ENCODE data around the gene UPK3B.
"Not testable (repeated sequence)": the region's sequence is repeated elsewhere in the genome, so short reads cannot be mapped to it uniquely, and the experiment has no call there.

Gene UPK3B

GRCh38 chr7:76543197-76543596 lies 32.8 kb downstream of the UPK3B start, which contains the start of gene SPDYE16:
SPDYE16 (minus strand) TSS chr7:76543297; CDS start chr7:76541459, 1,838 bp downstream.
- in situ Hi-C loops (cut with HindIII; ENCODE audit: low pct_ligation_motif_present, low sequenced_read_pairs); DNase-seq; H3K4me3 ChIP-seq (ENCODE audit: low read depth, low read length); H3K27me3 ChIP-seq (replicated peaks); H3K27ac ChIP-seq; H3K36me3 ChIP-seq (replicated peaks): not testable (repeated sequence)

- in situ Hi-C loops (cut with HindIII; ENCODE audit: low pct_ligation_motif_present, low sequenced_read_pairs); H3K27me3 ChIP-seq (replicated peaks); H3K36me3 ChIP-seq (replicated peaks): not testable (repeated sequence)
- Histone ChIP-seq H3K27ac (peak overlapping the region; percentile 87), H3K4me3 (ENCODE audit: low read depth, low read length) (peak overlapping the region; percentile 65)
- DNase-seq, result peak; percentile 84
These were observed 38.9 kb downstream of the UPK3B start for GRCh38 chr7:76549025-76549854.

GRCh38 chr7:76549855-76550248 lies 39.5 kb downstream of the UPK3B start:
- H3K27ac ChIP-seq, result peak overlapping the region; percentile 87
- H3K4me3 ChIP-seq (ENCODE audit: low read depth, low read length), result peak overlapping the region; percentile 65
- DNase-seq; in situ Hi-C loops (cut with HindIII; ENCODE audit: low pct_ligation_motif_present, low sequenced_read_pairs); H3K36me3 ChIP-seq (replicated peaks); H3K27me3 ChIP-seq (replicated peaks): not testable (repeated sequence)

- in situ Hi-C loops (cut with HindIII; ENCODE audit: low pct_ligation_motif_present, low sequenced_read_pairs); H3K27ac ChIP-seq; DNase-seq; H3K36me3 ChIP-seq (replicated peaks); H3K4me3 ChIP-seq (ENCODE audit: low read depth, low read length); H3K27me3 ChIP-seq (replicated peaks): not testable (repeated sequence)
These were observed 41.6 kb downstream of the UPK3B start for GRCh38 chr7:76551992-76552391.

GRCh38 chr7:76559685-76560084 lies 49.3 kb downstream of the UPK3B start:
- DNase-seq; H3K27me3 ChIP-seq (replicated peaks); H3K27ac ChIP-seq; H3K36me3 ChIP-seq (replicated peaks); H3K4me3 ChIP-seq (ENCODE audit: low read depth, low read length); in situ Hi-C loops (cut with HindIII; ENCODE audit: low pct_ligation_motif_present, low sequenced_read_pairs): not testable (repeated sequence)

- H3K4me3 ChIP-seq (ENCODE audit: low read depth, low read length); DNase-seq; H3K36me3 ChIP-seq (replicated peaks); H3K27me3 ChIP-seq (replicated peaks); H3K27ac ChIP-seq; in situ Hi-C loops (cut with HindIII; ENCODE audit: low pct_ligation_motif_present, low sequenced_read_pairs): not testable (repeated sequence)
These were observed 49.8 kb downstream of the UPK3B start for GRCh38 chr7:76560157-76560556.

- H3K36me3 ChIP-seq (replicated peaks); in situ Hi-C loops (cut with HindIII; ENCODE audit: low pct_ligation_motif_present, low sequenced_read_pairs); H3K27me3 ChIP-seq (replicated peaks); H3K27ac ChIP-seq; H3K4me3 ChIP-seq (ENCODE audit: low read depth, low read length); DNase-seq: not testable (repeated sequence)
These were observed 51.0 kb downstream of the UPK3B start for GRCh38 chr7:76561342-76561741.

GRCh38 chr7:76565001-76565400 lies 54.6 kb downstream of the UPK3B start:
- DNase-seq; H3K36me3 ChIP-seq (replicated peaks); H3K27me3 ChIP-seq (replicated peaks); in situ Hi-C loops (cut with HindIII; ENCODE audit: low pct_ligation_motif_present, low sequenced_read_pairs); H3K27ac ChIP-seq; H3K4me3 ChIP-seq (ENCODE audit: low read depth, low read length): not testable (repeated sequence)
